Heart right ventricle (tissue), 16 donors: ENCODE measurements around the gene DBN1. TPM values are rescaled to one million over a fixed set of nuclear protein-coding genes. Genes with fewer than 3 reads are reported as not detected.

ENCODE experiments used
- ATAC-seq, 8 donors: fragments of 200-7000 bp; cut with Tn5 transposase; one replicate each; pipeline ENCODE4 v1.9.1; 2020; ENCODE audit warnings: mild to moderate bottlenecking in 8 of 8, moderate library complexity in 8 of 8, moderate number of reproducible peaks in 1 of 8
- DNase-seq, 2 donors: peaks; one replicate each; pipeline ENCODE4 v3.0.0-alpha.2; 2020
- H3K27ac ChIP-seq, 10 donors: fragments of 200-600 bp; sonication (generic) in 2 of 10; one replicate each; pipeline versions ENCODE4 v1.5.0 to v1.8.0; 2020 to 2022; ENCODE audit warnings: mild to moderate bottlenecking in 3 of 10
- H3K27me3 ChIP-seq, 7 donors: fragments of 200-600 bp; one replicate each; pipeline ENCODE4 v1.8.0; 2021 to 2022; ENCODE audit warnings: mild to moderate bottlenecking in 2 of 7
- H3K36me3 ChIP-seq, 9 donors: fragments of 200-600 bp; sonication (generic) in 1 of 9; one replicate each; pipeline versions ENCODE4 v1.5.0 to v1.8.0; 2020 to 2022; ENCODE audit warnings: mild to moderate bottlenecking in 2 of 9
- H3K4me1 ChIP-seq, 9 donors: fragments of 200-600 bp; sonication (generic) in 1 of 9; one replicate each; pipeline versions ENCODE4 v1.5.0 to v1.8.0; 2020 to 2022; ENCODE audit warnings: mild to moderate bottlenecking in 4 of 9
- H3K4me3 ChIP-seq, 10 donors: fragments of 200-600 bp; sonication (generic) in 2 of 10; one replicate each; pipeline versions ENCODE4 v1.5.0 to v1.8.0; 2020 to 2022; ENCODE audit warnings: mild to moderate bottlenecking in 7 of 10, moderate library complexity in 2 of 10
- H3K9me3 ChIP-seq, 11 donors: fragments of 200-600 bp in 10 of 11; sonication (generic) in 2 of 11; one replicate each; pipeline versions ENCODE4 v1.5.0 to v1.8.0; 2013 to 2022; ENCODE audit warnings: mild to moderate bottlenecking in 2 of 11, control low read depth in 1 of 11, moderate library complexity in 1 of 11
- CTCF ChIP-seq, 9 donors: fragments of 200-600 bp; sonication (generic) in 2 of 9; IDR thresholded peaks; one replicate each; pipeline versions ENCODE4 v1.5.0 to v1.8.0; 2021 to 2022; ENCODE audit warnings: antibody characterized with exemption in 9 of 9, mild to moderate bottlenecking in 5 of 9, moderate library complexity in 1 of 9
- WGBS, 2 donors: extraction: QIAGEN DNeasy Blood & Tissue Kit; methylation state at CpG; one replicate each; pipeline ENCODE4 v1.1.7; 2013; ENCODE audit warnings: inconsistent platforms in 1 of 2; 5-methylcytosine and 5-hydroxymethylcytosine counted together
- intact Hi-C, 10 donors: fragments of 100-400 bp; cut with DNase I; formaldehyde crosslinking; loops; one replicate each; pipeline versions ENCODE4 v1.11.1 to v1.14.2; 2022
- polyA plus RNA-seq, 2 donors: library from polyadenylated mRNA; stranded (reverse); fragments of 200-250 nt; gene quantifications; one replicate each; pipeline ENCODE4 v1.2.3, GENCODE V29; 2013
- total RNA-seq, 10 donors: library from RNA; stranded (reverse); fragmentation: NEBNext Ultra II Directional in 3 of 10; extraction: Animal tissue kit (Norgen Biotek cat#: 25700) in 3 of 10; gene quantifications; one replicate each; pipeline versions ENCODE4 v1.2.1 to v1.2.4, GENCODE V29; 2021 to 2023
- donor health status: Arrhythmogenic right ventricular cardiomyopathy.
- donor health status: ischemic (EF 13 %, LVEDD 7.1; RV severe dilation, severe dysfunction).
- donor health status: healthy with polysubstance abuse.
- donor health status: DM: no; HTN: yes; CAD: no.
- donor health status: DM: no; HTN: no; CAD: no.
- donor health status: ischemic (EF 25% LVEDD 6.9; RV normal size, moderate dysfunction).
- donor health status: ischemic (EF 25% LVEDD 5.7; RV mildly dilated, moderate dysfunction).
- donor health status: healthy.
- donor health status: DM: yes; HTN: yes; CAD: no.
- donor health status: Ischemic cardiomyopathy.
- donor health status: ischemic (EF 35%, LVEDD 5.7; RV mildly dilated, moderate dysfunction).
- donor health status: nonischemic (EF 11% LVEDD 7.7; RV severe dilation, severe dysfunction).
- donor health status: DM: yes; HTN: yes; CAD: no.
- donor health status: PGD.
- donor health status: ischemic (EF 29% LVEDD 5.4; RV normal size, mild dysfunction).
- donor health status: nonischemic (EF 23%, LVEDD 6.1; RV moderate dilation, normal function).

The DBN1 gene
- total and polyA plus RNA-seq, 12 donors, result 13.1 to 52.9 (median 19.4) TPM

- ATAC-seq (peak; percentile 22 to 52 (median 43)), DNase-seq (peak; percentile 64 to 82)
- H3K9me3 ChIP-seq, result no peaks in the 10 kb centered on the region
- peaks cover 10 to 62% (median 46%) of the 10 kb centered on the region in 9 donors for H3K4me1 ChIP-seq
- peaks cover 0 to 40% (median 13%) of the 10 kb centered on the region in 9 donors for H3K36me3 ChIP-seq
- intact Hi-C loops, result loop anchor here in 8 of 10 donors (1.0 to 10.0 kb wide), 8 partner anchors 40 to 342 kb away; partner anchors contain the start of genes MXD3 (in 2 of the 8) and PDLIM7 (in 2 of the 8)
- peaks cover 0 to 21% (median 0%) of the 10 kb centered on the region in 7 donors for H3K27me3 ChIP-seq
- WGBS, 2 donors, result 69 to 82% methylated on average over 23 to 24 of the region's 24 CpGs
- H3K27ac ChIP-seq, result peak overlapping the region in 7 of 10 donors; percentile 39 to 80 (median 75)
- no peak overlapping the region for H3K4me3 ChIP-seq
- peak; percentile 28 to 61 (median 53) for TF ChIP-seq CTCF (IDR thresholded peaks at IDR 0.05)
Observed at GRCh38 chr5:177456976-177457851, 16.2 kb downstream of the DBN1 start.

GRCh38 chr5:177456591-177456964 lies 16.9 kb downstream of the DBN1 start:
- WGBS, 2 donors, result 31 to 40% methylated on average over 12 of the region's 12 CpGs
- no peaks in the 10 kb centered on the region for H3K9me3 ChIP-seq
- DNase-seq (no peak), ATAC-seq (no peak)
- H3K4me3 ChIP-seq, result peak overlapping the region in 5 of 10 donors; percentile 62 to 84 (median 71)
- peak overlapping the region in 8 of 10 donors; percentile 39 to 80 (median 72) for H3K27ac ChIP-seq
- peaks cover 0 to 21% (median 0%) of the 10 kb centered on the region in 7 donors for H3K27me3 ChIP-seq
- peaks cover 0 to 40% (median 13%) of the 10 kb centered on the region in 9 donors for H3K36me3 ChIP-seq
- H3K4me1 ChIP-seq, result peaks cover 10 to 56% (median 40%) of the 10 kb centered on the region in 9 donors
- intact Hi-C loops, result loop anchor here in 8 of 10 donors (1.0 to 10.0 kb wide), 8 partner anchors 40 to 342 kb away; partner anchors contain the start of genes MXD3 (in 2 of the 8) and PDLIM7 (in 2 of the 8)
- TF ChIP-seq CTCF (IDR thresholded peaks at IDR 0.05), result peak in 4 of 9 donors; percentile 5 to 45 (median 21)

- 1% methylated on average over 76 of the region's 76 CpGs for WGBS, 2 donors
- TF ChIP-seq CTCF (IDR thresholded peaks at IDR 0.05), result peak; percentile 88 to 96 (median 94)
- Histone ChIP-seq H3K36me3 (peaks cover 0 to 40% (median 13%) of the 10 kb centered on the region in 9 donors), H3K4me1 (peaks cover 10 to 52% (median 38%) of the 10 kb centered on the region in 9 donors), H3K4me3 (peak overlapping the region; percentile 39 to 84 (median 63)), H3K9me3 (no peaks in the 10 kb centered on the region), H3K27ac (peak overlapping the region in 9 of 10 donors; percentile 65 to 82 (median 75)), H3K27me3 (peaks cover 0 to 23% (median 0%) of the 10 kb centered on the region in 7 donors)
- intact Hi-C loops, result loop anchor here (1.0 to 10.0 kb wide), 14 partner anchors 31 to 341 kb away; partner anchors contain the start of genes PDLIM7 (in 3 of the 10) and MXD3 (in 2 of the 10)
- DNase-seq (peak; percentile 93), ATAC-seq (peak; percentile 52 to 84 (median 70))
Observed at GRCh38 chr5:177455661-177456590, 17.5 kb downstream of the DBN1 start.
